GM19043 (cell line): ENCODE results near the gene ZC3HAV1L.
"Not testable (repeated sequence)": the region's sequence is repeated elsewhere in the genome, so short reads cannot be mapped to it uniquely, and the experiment has no call there.

Source experiments
- ATAC-seq: cut with Tn5 transposase; IDR thresholded peaks from one replicate; pipeline ENCODE4 v1.9.1; 2021; ENCODE audit warnings: low read depth; ENCODE audit not compliant: unreplicated experiment

The ZC3HAV1L gene

GRCh38 chr7:139054656-139055055, 18.8 kb upstream of the ZC3HAV1L start:
- not testable (repeated sequence) for ATAC-seq

- ATAC-seq, result no peak
Observed at GRCh38 chr7:139054101-139054500, 18.3 kb upstream of the ZC3HAV1L start.

GRCh38 chr7:139051655-139052054, 15.8 kb upstream of the ZC3HAV1L start:
- no peak for ATAC-seq

- ATAC-seq, result no peak
Observed at GRCh38 chr7:139049936-139050335, 14.1 kb upstream of the ZC3HAV1L start.

GRCh38 chr7:139049111-139049510, 13.3 kb upstream of the ZC3HAV1L start:
- ATAC-seq, result no peak

GRCh38 chr7:139047970-139048369, 12.1 kb upstream of the ZC3HAV1L start:
- no peak for ATAC-seq

- no peak for ATAC-seq
Observed at GRCh38 chr7:139046143-139046542, 10.3 kb upstream of the ZC3HAV1L start.

- peak; percentile 44 for ATAC-seq
Observed at GRCh38 chr7:139044813-139045794, 9.3 kb upstream of the ZC3HAV1L start.

GRCh38 chr7:139043823-139044812, 8.3 kb upstream of the ZC3HAV1L start:
- peak; percentile 49 for ATAC-seq

- no peak for ATAC-seq
Observed at GRCh38 chr7:139041378-139042085, 5.7 kb upstream of the ZC3HAV1L start.

GRCh38 chr7:139038691-139039090, 2.8 kb upstream of the ZC3HAV1L start:
- ATAC-seq, result no peak

GRCh38 chr7:139036901-139037300, 1.1 kb upstream of the ZC3HAV1L start:
- no peak for ATAC-seq

GRCh38 chr7:139034855-139035585, 822 bp downstream of the ZC3HAV1L start:
- peak; percentile 21 for ATAC-seq

GRCh38 chr7:139034336-139034735, 1.5 kb downstream of the ZC3HAV1L start:
- no peak for ATAC-seq

GRCh38 chr7:139033346-139034114, 2.3 kb downstream of the ZC3HAV1L start:
- no peak for ATAC-seq

GRCh38 chr7:139032473-139032872, 3.4 kb downstream of the ZC3HAV1L start:
- no peak for ATAC-seq

GRCh38 chr7:139029353-139029752, 6.5 kb downstream of the ZC3HAV1L start:
- ATAC-seq, result no peak

- ATAC-seq, result no peak
Observed at GRCh38 chr7:139026551-139026950, 9.3 kb downstream of the ZC3HAV1L start.

GRCh38 chr7:139025861-139026260, 10.0 kb downstream of the ZC3HAV1L start:
- not testable (repeated sequence) for ATAC-seq
